Activated naive CD8-positive, alpha-beta T cell (primary cell): Measurements from ENCODE around the gene MCU.

Experiments
- H3K27ac Mint-ChIP-seq: one replicate; pipeline ENCODE4 v1.8.0; 2021; ENCODE audit warnings: mixed read lengths
- H3K27me3 Mint-ChIP-seq: one replicate; pipeline ENCODE4 v1.8.0; 2021; ENCODE audit warnings: mixed read lengths
- H3K36me3 Mint-ChIP-seq: one replicate; pipeline ENCODE4 v1.8.0; 2021; ENCODE audit warnings: mixed read lengths
- H3K4me1 Mint-ChIP-seq: one replicate; pipeline ENCODE4 v1.8.0; 2021; ENCODE audit warnings: low read depth, mixed read lengths
- H3K4me3 Mint-ChIP-seq: one replicate; pipeline ENCODE4 v1.8.0; 2021; ENCODE audit warnings: mild to moderate bottlenecking, mixed read lengths
- H3K9me3 Mint-ChIP-seq: one replicate; pipeline ENCODE4 v1.8.0; 2021; ENCODE audit warnings: low read depth, mixed read lengths

Gene MCU

GRCh38 chr10:72832701-72833100 is 140.8 kb downstream of the MCU start:
- Mint-ChIP-seq H3K9me3 (no peaks in the 10 kb centered on the region), H3K36me3 (peaks cover 3% of the 10 kb centered on the region), H3K27ac (no peak overlapping the region), H3K27me3 (no peaks in the 10 kb centered on the region), H3K4me3 (no peak overlapping the region), H3K4me1 (no peaks in the 10 kb centered on the region)

GRCh38 chr10:72834183-72834825 is 142.4 kb downstream of the MCU start:
- Mint-ChIP-seq H3K27me3 (no peaks in the 10 kb centered on the region), H3K4me1 (no peaks in the 10 kb centered on the region), H3K36me3 (peaks cover 3% of the 10 kb centered on the region), H3K27ac (no peak overlapping the region), H3K4me3 (no peak overlapping the region), H3K9me3 (no peaks in the 10 kb centered on the region)

- Mint-ChIP-seq H3K4me1 (no peaks in the 10 kb centered on the region), H3K27ac (no peak overlapping the region), H3K9me3 (no peaks in the 10 kb centered on the region), H3K27me3 (no peaks in the 10 kb centered on the region), H3K36me3 (no peaks in the 10 kb centered on the region), H3K4me3 (no peak overlapping the region)
These were observed 148.4 kb downstream of the MCU start for GRCh38 chr10:72840319-72840718.

GRCh38 chr10:72841487-72841886 is 149.5 kb downstream of the MCU start:
- Mint-ChIP-seq H3K4me1 (no peaks in the 10 kb centered on the region), H3K9me3 (no peaks in the 10 kb centered on the region), H3K36me3 (no peaks in the 10 kb centered on the region), H3K27me3 (no peaks in the 10 kb centered on the region), H3K27ac (no peak overlapping the region), H3K4me3 (no peak overlapping the region)

- Mint-ChIP-seq H3K4me1 (no peaks in the 10 kb centered on the region), H3K4me3 (no peak overlapping the region), H3K36me3 (no peaks in the 10 kb centered on the region), H3K9me3 (no peaks in the 10 kb centered on the region), H3K27me3 (no peaks in the 10 kb centered on the region), H3K27ac (no peak overlapping the region)
These were observed 150.2 kb downstream of the MCU start for GRCh38 chr10:72842164-72842563.

GRCh38 chr10:72846238-72846637 is 154.3 kb downstream of the MCU start:
- Mint-ChIP-seq H3K36me3 (peaks cover 14% of the 10 kb centered on the region), H3K27ac (no peak overlapping the region), H3K27me3 (no peaks in the 10 kb centered on the region), H3K4me3 (no peak overlapping the region), H3K4me1 (no peaks in the 10 kb centered on the region), H3K9me3 (no peaks in the 10 kb centered on the region)

- Mint-ChIP-seq H3K36me3 (peaks cover 16% of the 10 kb centered on the region), H3K27me3 (no peaks in the 10 kb centered on the region), H3K4me1 (no peaks in the 10 kb centered on the region), H3K4me3 (no peak overlapping the region), H3K9me3 (no peaks in the 10 kb centered on the region), H3K27ac (no peak overlapping the region)
These were observed 155.7 kb downstream of the MCU start for GRCh38 chr10:72847681-72848080.

GRCh38 chr10:72850861-72851260 is 158.9 kb downstream of the MCU start:
- Mint-ChIP-seq H3K4me3 (no peak overlapping the region), H3K27me3 (no peaks in the 10 kb centered on the region), H3K4me1 (no peaks in the 10 kb centered on the region), H3K27ac (no peak overlapping the region), H3K9me3 (peaks cover 4% of the 10 kb centered on the region), H3K36me3 (peaks cover 18% of the 10 kb centered on the region)

- Mint-ChIP-seq H3K27ac (no peak overlapping the region), H3K36me3 (peaks cover 18% of the 10 kb centered on the region), H3K4me1 (no peaks in the 10 kb centered on the region), H3K27me3 (no peaks in the 10 kb centered on the region), H3K9me3 (peaks cover 4% of the 10 kb centered on the region), H3K4me3 (no peak overlapping the region)
These were observed 159.6 kb downstream of the MCU start for GRCh38 chr10:72851509-72851908.

- Mint-ChIP-seq H3K4me3 (no peak overlapping the region), H3K27ac (no peak overlapping the region), H3K36me3 (peaks cover 18% of the 10 kb centered on the region), H3K4me1 (no peaks in the 10 kb centered on the region), H3K27me3 (no peaks in the 10 kb centered on the region), H3K9me3 (peaks cover 4% of the 10 kb centered on the region)
These were observed 160.6 kb downstream of the MCU start for GRCh38 chr10:72852508-72852907.

- Mint-ChIP-seq H3K4me3 (no peak overlapping the region), H3K36me3 (peaks cover 9% of the 10 kb centered on the region), H3K27ac (no peak overlapping the region), H3K4me1 (no peaks in the 10 kb centered on the region), H3K9me3 (peaks cover 4% of the 10 kb centered on the region), H3K27me3 (no peaks in the 10 kb centered on the region)
These were observed 163.2 kb downstream of the MCU start for GRCh38 chr10:72855129-72855528.

GRCh38 chr10:72855790-72856189 is 163.8 kb downstream of the MCU start:
- peaks cover 4% of the 10 kb centered on the region for H3K9me3 Mint-ChIP-seq
- no peaks in the 10 kb centered on the region for H3K27me3 Mint-ChIP-seq
- no peaks in the 10 kb centered on the region for H3K4me1 Mint-ChIP-seq
- H3K27ac Mint-ChIP-seq = no peak overlapping the region
- no peak overlapping the region for H3K4me3 Mint-ChIP-seq
- H3K36me3 Mint-ChIP-seq = peaks cover 8% of the 10 kb centered on the region

- Mint-ChIP-seq H3K27me3 (no peaks in the 10 kb centered on the region), H3K27ac (no peak overlapping the region), H3K4me3 (no peak overlapping the region), H3K4me1 (no peaks in the 10 kb centered on the region), H3K36me3 (peaks cover 3% of the 10 kb centered on the region), H3K9me3 (peaks cover under 1% of the 10 kb centered on the region)
These were observed 166.1 kb downstream of the MCU start for GRCh38 chr10:72858067-72858466.

- Mint-ChIP-seq H3K9me3 (no peaks in the 10 kb centered on the region), H3K36me3 (peaks cover 9% of the 10 kb centered on the region), H3K27me3 (no peaks in the 10 kb centered on the region), H3K4me1 (no peaks in the 10 kb centered on the region), H3K27ac (no peak overlapping the region), H3K4me3 (no peak overlapping the region)
These were observed 171.0 kb downstream of the MCU start for GRCh38 chr10:72862957-72863356.

- peaks cover 16% of the 10 kb centered on the region for H3K36me3 Mint-ChIP-seq
These were observed 183.5 kb downstream of the MCU start for GRCh38 chr10:72875250-72876055.

GRCh38 chr10:72879245-72879644 is 187.3 kb downstream of the MCU start:
- H3K9me3 Mint-ChIP-seq = no peaks in the 10 kb centered on the region
- no peaks in the 10 kb centered on the region for H3K27me3 Mint-ChIP-seq
- no peak overlapping the region for H3K4me3 Mint-ChIP-seq
- no peaks in the 10 kb centered on the region for H3K4me1 Mint-ChIP-seq
- no peak overlapping the region for H3K27ac Mint-ChIP-seq
- peaks cover 28% of the 10 kb centered on the region for H3K36me3 Mint-ChIP-seq

More at GRCh38 chr10:72875250-72876055, 183.5 kb downstream of the MCU start:
- Mint-ChIP-seq H3K27me3 (no peaks in the 10 kb centered on the region), H3K9me3 (no peaks in the 10 kb centered on the region), H3K27ac (no peak overlapping the region), H3K4me3 (no peak overlapping the region), H3K4me1 (no peaks in the 10 kb centered on the region)
